OCI-LY7 (cell line): ENCODE results near the gene TIMP4.

ENCODE experiments used
- CTCF ChIP-seq: fragments of 200-600 bp; sonication (generic); conservative IDR thresholded peaks from 2 replicates; pipeline ENCODE4 v1.5.1; 2014; ENCODE audit warnings: mild to moderate bottlenecking, antibody characterized with exemption, low read length, moderate library complexity, mixed read lengths
- EZH2phosphoT487 ChIP-seq: fragments of 200-600 bp; sonication (generic); IDR thresholded peaks from 2 replicates; pipeline ENCODE4 v1.6.1; 2018; ENCODE audit warnings: low read depth, borderline replicate concordance, mild to moderate bottlenecking, mixed run types, antibody characterized with exemption, low read length, moderate library complexity, mixed read lengths

- no peak for TF ChIP-seq EZH2phosphoT487
- no peak for TF ChIP-seq CTCF
These were observed 29.6 kb upstream of the TIMP4 start for GRCh38 chr3:12188328-12188648.
